ENCODE results near the gene CACNA2D3.

Gene CACNA2D3

GRCh38 chr3:54772746-54773145 is 650.4 kb downstream of the CACNA2D3 start:
- H3K9ac ChIP-seq (ENCODE audit: low read depth in 1 of 2, low read length in 2 of 2): no peak overlapping the region
- H3K36me3 ChIP-seq (ENCODE audit: control insufficient read depth in 2 of 2, insufficient read depth in 2 of 2, low read length in 2 of 2): no peaks in the 10 kb centered on the region
- H3K9me3 ChIP-seq (ENCODE audit: control insufficient read depth in 2 of 2, low read length in 2 of 2): no peaks in the 10 kb centered on the region
- no peaks in the 10 kb centered on the region for H3K4me1 ChIP-seq (ENCODE audit: control insufficient read depth in 2 of 2, insufficient read depth in 2 of 2, low read length in 2 of 2)
- H3K27ac ChIP-seq (ENCODE audit: low read depth in 2 of 2, low read length in 2 of 2): no peak overlapping the region
- H3K4me3 ChIP-seq (ENCODE audit: low read length in 2 of 2): no peak overlapping the region
- H3K27me3 ChIP-seq (ENCODE audit: control insufficient read depth in 2 of 2, insufficient read depth in 2 of 2, low read length in 2 of 2): no peaks in the 10 kb centered on the region

DNA sequence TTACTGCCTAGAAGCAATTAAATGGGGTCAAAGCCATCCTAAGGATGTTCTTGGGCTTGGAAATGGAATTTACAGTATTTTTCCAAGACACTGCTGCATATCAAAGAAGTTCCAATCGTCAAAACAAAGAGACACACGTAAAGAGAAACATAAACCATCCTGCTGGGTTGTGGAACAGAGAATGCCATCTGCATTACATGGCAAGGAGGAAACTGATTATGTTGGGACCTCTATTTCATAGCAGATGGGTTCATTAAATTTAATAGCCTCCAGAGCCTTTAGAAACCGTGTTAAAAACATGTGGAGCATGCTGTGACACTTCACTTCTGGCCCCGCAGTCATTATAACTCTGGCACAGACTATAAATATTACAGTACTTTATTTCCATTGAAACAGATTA is 650.9 kb downstream of the CACNA2D3 start:
- Histone ChIP-seq H3K4me1 (ENCODE audit: control insufficient read depth in 2 of 2, insufficient read depth in 2 of 2, low read length in 2 of 2) (no peaks in the 10 kb centered on the region), H3K27ac (ENCODE audit: low read depth in 2 of 2, low read length in 2 of 2) (no peak overlapping the region), H3K36me3 (ENCODE audit: control insufficient read depth in 2 of 2, insufficient read depth in 2 of 2, low read length in 2 of 2) (no peaks in the 10 kb centered on the region), H3K4me3 (ENCODE audit: low read length in 2 of 2) (no peak overlapping the region), H3K9ac (ENCODE audit: low read depth in 1 of 2, low read length in 2 of 2) (no peak overlapping the region), H3K9me3 (ENCODE audit: control insufficient read depth in 2 of 2, low read length in 2 of 2) (no peaks in the 10 kb centered on the region), H3K27me3 (ENCODE audit: control insufficient read depth in 2 of 2, insufficient read depth in 2 of 2, low read length in 2 of 2) (no peaks in the 10 kb centered on the region)

DNA sequence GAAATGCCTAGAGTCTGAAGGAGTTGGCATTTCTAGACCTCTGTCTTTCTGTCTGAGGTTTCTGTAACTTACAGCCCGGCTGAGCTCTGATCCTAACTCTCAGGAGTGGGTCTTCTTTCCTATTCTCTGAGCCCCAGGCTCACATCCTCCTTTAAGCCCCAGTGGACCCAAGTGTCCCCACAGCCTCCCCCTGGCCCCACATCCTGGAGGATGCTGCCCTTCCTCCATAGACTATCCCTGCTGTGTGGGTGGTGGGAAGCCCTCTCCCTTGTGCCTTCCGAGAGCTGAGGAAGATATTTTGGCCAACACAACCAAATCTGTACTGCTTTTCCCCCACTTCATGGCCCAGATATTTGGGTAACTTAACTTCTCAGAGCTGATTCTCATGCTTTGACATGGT is 654.2 kb downstream of the CACNA2D3 start:
- no peak overlapping the region for H3K9ac ChIP-seq (ENCODE audit: low read depth in 1 of 2, low read length in 2 of 2)
- no peaks in the 10 kb centered on the region for H3K9me3 ChIP-seq (ENCODE audit: control insufficient read depth in 2 of 2, low read length in 2 of 2)
- H3K4me3 ChIP-seq (ENCODE audit: low read length in 2 of 2): no peak overlapping the region
- no peaks in the 10 kb centered on the region for H3K4me1 ChIP-seq (ENCODE audit: control insufficient read depth in 2 of 2, insufficient read depth in 2 of 2, low read length in 2 of 2)
- H3K36me3 ChIP-seq (ENCODE audit: control insufficient read depth in 2 of 2, insufficient read depth in 2 of 2, low read length in 2 of 2): no peaks in the 10 kb centered on the region
- no peak overlapping the region for H3K27ac ChIP-seq (ENCODE audit: low read depth in 2 of 2, low read length in 2 of 2)
- no peaks in the 10 kb centered on the region for H3K27me3 ChIP-seq (ENCODE audit: control insufficient read depth in 2 of 2, insufficient read depth in 2 of 2, low read length in 2 of 2)

- no peaks in the 10 kb centered on the region for H3K4me1 ChIP-seq (ENCODE audit: control insufficient read depth in 2 of 2, insufficient read depth in 2 of 2, low read length in 2 of 2)
- no peaks in the 10 kb centered on the region for H3K27me3 ChIP-seq (ENCODE audit: control insufficient read depth in 2 of 2, insufficient read depth in 2 of 2, low read length in 2 of 2)
- H3K9me3 ChIP-seq (ENCODE audit: control insufficient read depth in 2 of 2, low read length in 2 of 2): no peaks in the 10 kb centered on the region
- no peak overlapping the region for H3K27ac ChIP-seq (ENCODE audit: low read depth in 2 of 2, low read length in 2 of 2)
- no peak overlapping the region for H3K4me3 ChIP-seq (ENCODE audit: low read length in 2 of 2)
- H3K36me3 ChIP-seq (ENCODE audit: control insufficient read depth in 2 of 2, insufficient read depth in 2 of 2, low read length in 2 of 2): no peaks in the 10 kb centered on the region
- H3K9ac ChIP-seq (ENCODE audit: low read depth in 1 of 2, low read length in 2 of 2): no peak overlapping the region
Measured at GRCh38 chr3:54777141-54777540, 654.8 kb downstream of the CACNA2D3 start.

DNA sequence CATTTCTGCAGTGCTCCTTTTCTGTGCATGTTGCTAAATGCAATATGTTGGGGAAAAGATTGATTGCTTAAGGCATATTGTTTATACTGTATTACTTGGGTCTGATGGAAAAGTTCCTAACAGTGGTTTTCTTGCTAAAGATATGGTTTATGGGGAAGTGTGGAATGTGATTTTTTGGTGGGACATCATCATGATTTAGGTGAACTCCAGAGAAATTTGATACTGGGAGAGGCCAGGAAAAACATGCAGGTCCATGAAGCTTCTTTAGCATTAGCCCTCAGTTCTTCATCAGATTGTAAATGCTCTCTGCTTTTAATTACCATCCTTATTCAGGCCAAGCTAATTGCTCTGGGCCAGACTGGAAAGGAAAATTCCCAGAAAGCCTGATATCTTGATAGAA is 658.0 kb downstream of the CACNA2D3 start:
- H3K9ac ChIP-seq (ENCODE audit: low read depth in 1 of 2, low read length in 2 of 2): no peak overlapping the region
- H3K27me3 ChIP-seq (ENCODE audit: control insufficient read depth in 2 of 2, insufficient read depth in 2 of 2, low read length in 2 of 2): no peaks in the 10 kb centered on the region
- H3K36me3 ChIP-seq (ENCODE audit: control insufficient read depth in 2 of 2, insufficient read depth in 2 of 2, low read length in 2 of 2): no peaks in the 10 kb centered on the region
- no peak overlapping the region for H3K27ac ChIP-seq (ENCODE audit: low read depth in 2 of 2, low read length in 2 of 2)
- no peaks in the 10 kb centered on the region for H3K4me1 ChIP-seq (ENCODE audit: control insufficient read depth in 2 of 2, insufficient read depth in 2 of 2, low read length in 2 of 2)
- H3K4me3 ChIP-seq (ENCODE audit: low read length in 2 of 2): no peak overlapping the region
- H3K9me3 ChIP-seq (ENCODE audit: control insufficient read depth in 2 of 2, low read length in 2 of 2): no peaks in the 10 kb centered on the region

GRCh38 chr3:54781728-54782127 is 659.4 kb downstream of the CACNA2D3 start:
- H3K4me1 ChIP-seq (ENCODE audit: control insufficient read depth in 2 of 2, insufficient read depth in 2 of 2, low read length in 2 of 2): no peaks in the 10 kb centered on the region
- H3K9me3 ChIP-seq (ENCODE audit: control insufficient read depth in 2 of 2, low read length in 2 of 2): no peaks in the 10 kb centered on the region
- no peak overlapping the region for H3K4me3 ChIP-seq (ENCODE audit: low read length in 2 of 2)
- no peak overlapping the region for H3K9ac ChIP-seq (ENCODE audit: low read depth in 1 of 2, low read length in 2 of 2)
- H3K27me3 ChIP-seq (ENCODE audit: control insufficient read depth in 2 of 2, insufficient read depth in 2 of 2, low read length in 2 of 2): no peaks in the 10 kb centered on the region
- no peak overlapping the region for H3K27ac ChIP-seq (ENCODE audit: low read depth in 2 of 2, low read length in 2 of 2)
- no peaks in the 10 kb centered on the region for H3K36me3 ChIP-seq (ENCODE audit: control insufficient read depth in 2 of 2, insufficient read depth in 2 of 2, low read length in 2 of 2)

DNA sequence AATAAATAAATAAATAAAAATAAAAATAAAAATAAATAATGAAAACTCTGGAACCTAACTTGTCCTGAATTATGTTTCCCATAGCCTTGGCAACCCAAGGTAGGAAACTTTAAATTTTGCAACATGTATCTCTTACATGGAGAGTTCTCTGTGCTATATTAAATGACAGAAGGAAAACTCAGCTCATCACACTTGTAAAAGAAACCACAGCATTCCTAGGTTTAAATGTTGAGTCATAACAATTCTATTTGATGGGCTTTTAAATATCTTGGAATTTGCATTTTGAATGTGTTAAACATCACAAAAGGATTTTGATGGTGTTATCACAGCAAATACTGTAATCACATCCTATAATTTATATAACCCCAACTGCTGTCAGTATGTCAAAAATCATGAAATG is 661.3 kb downstream of the CACNA2D3 start:
- no peaks in the 10 kb centered on the region for H3K4me1 ChIP-seq (ENCODE audit: control insufficient read depth in 2 of 2, insufficient read depth in 2 of 2, low read length in 2 of 2)
- no peaks in the 10 kb centered on the region for H3K9me3 ChIP-seq (ENCODE audit: control insufficient read depth in 2 of 2, low read length in 2 of 2)
- no peak overlapping the region for H3K4me3 ChIP-seq (ENCODE audit: low read length in 2 of 2)
- no peak overlapping the region for H3K9ac ChIP-seq (ENCODE audit: low read depth in 1 of 2, low read length in 2 of 2)
- no peak overlapping the region for H3K27ac ChIP-seq (ENCODE audit: low read depth in 2 of 2, low read length in 2 of 2)
- no peaks in the 10 kb centered on the region for H3K27me3 ChIP-seq (ENCODE audit: control insufficient read depth in 2 of 2, insufficient read depth in 2 of 2, low read length in 2 of 2)
- no peaks in the 10 kb centered on the region for H3K36me3 ChIP-seq (ENCODE audit: control insufficient read depth in 2 of 2, insufficient read depth in 2 of 2, low read length in 2 of 2)

- no peaks in the 10 kb centered on the region for H3K36me3 ChIP-seq (ENCODE audit: control insufficient read depth in 2 of 2, insufficient read depth in 2 of 2, low read length in 2 of 2)
- H3K9me3 ChIP-seq (ENCODE audit: control insufficient read depth in 2 of 2, low read length in 2 of 2): no peaks in the 10 kb centered on the region
- no peak overlapping the region for H3K27ac ChIP-seq (ENCODE audit: low read depth in 2 of 2, low read length in 2 of 2)
- no peak overlapping the region for H3K4me3 ChIP-seq (ENCODE audit: low read length in 2 of 2)
- H3K27me3 ChIP-seq (ENCODE audit: control insufficient read depth in 2 of 2, insufficient read depth in 2 of 2, low read length in 2 of 2): no peaks in the 10 kb centered on the region
- H3K4me1 ChIP-seq (ENCODE audit: control insufficient read depth in 2 of 2, insufficient read depth in 2 of 2, low read length in 2 of 2): no peaks in the 10 kb centered on the region
- H3K9ac ChIP-seq (ENCODE audit: low read depth in 1 of 2, low read length in 2 of 2): no peak overlapping the region
Measured at GRCh38 chr3:54784021-54784420, 661.7 kb downstream of the CACNA2D3 start.

DNA sequence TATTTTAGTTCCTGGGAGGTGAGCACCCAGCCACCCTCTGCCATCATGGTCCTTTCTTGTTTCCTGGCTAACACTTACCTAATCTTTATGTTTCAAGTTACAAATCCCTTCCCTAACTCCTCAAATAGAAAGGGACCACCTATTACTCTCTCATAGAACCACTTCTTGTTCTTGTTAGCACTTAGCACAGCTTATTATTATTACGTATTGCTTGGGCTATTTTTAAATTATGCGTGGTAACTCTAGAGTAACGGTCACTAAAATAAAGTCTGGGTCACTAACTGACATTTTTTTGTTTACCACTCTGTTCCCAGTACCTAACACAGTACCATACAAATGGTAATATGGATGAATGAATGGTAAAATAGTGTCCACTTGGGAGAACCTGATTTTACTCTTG is 663.6 kb downstream of the CACNA2D3 start:
- Histone ChIP-seq H3K36me3 (ENCODE audit: control insufficient read depth in 2 of 2, insufficient read depth in 2 of 2, low read length in 2 of 2) (no peaks in the 10 kb centered on the region), H3K27me3 (ENCODE audit: control insufficient read depth in 2 of 2, insufficient read depth in 2 of 2, low read length in 2 of 2) (no peaks in the 10 kb centered on the region), H3K4me3 (ENCODE audit: low read length in 2 of 2) (no peak overlapping the region), H3K4me1 (ENCODE audit: control insufficient read depth in 2 of 2, insufficient read depth in 2 of 2, low read length in 2 of 2) (no peaks in the 10 kb centered on the region), H3K27ac (ENCODE audit: low read depth in 2 of 2, low read length in 2 of 2) (no peak overlapping the region), H3K9ac (ENCODE audit: low read depth in 1 of 2, low read length in 2 of 2) (no peak overlapping the region), H3K9me3 (ENCODE audit: control insufficient read depth in 2 of 2, low read length in 2 of 2) (no peaks in the 10 kb centered on the region)

DNA sequence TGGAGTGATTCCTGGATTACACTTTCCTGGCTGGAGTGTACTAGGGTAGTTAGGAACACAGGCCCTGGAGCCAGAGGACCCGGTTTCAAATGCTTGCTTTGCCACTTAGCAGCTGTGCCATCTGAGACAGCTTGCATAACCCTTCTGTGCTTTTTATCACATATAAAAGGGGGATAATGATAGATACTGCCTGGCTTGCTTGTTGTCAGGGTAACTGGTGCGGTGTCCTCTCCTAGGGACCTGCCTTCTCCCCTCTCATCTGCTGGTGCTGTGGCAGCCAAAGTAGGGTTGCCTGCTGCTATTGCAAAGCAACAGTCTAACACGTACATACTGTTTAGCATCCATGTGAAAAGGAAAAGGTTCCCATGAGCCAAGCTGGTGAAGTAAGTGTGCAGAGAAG is 667.7 kb downstream of the CACNA2D3 start:
- Histone ChIP-seq H3K4me1 (ENCODE audit: control insufficient read depth in 2 of 2, insufficient read depth in 2 of 2, low read length in 2 of 2) (no peaks in the 10 kb centered on the region), H3K4me3 (ENCODE audit: low read length in 2 of 2) (no peak overlapping the region), H3K27ac (ENCODE audit: low read depth in 2 of 2, low read length in 2 of 2) (no peak overlapping the region), H3K9me3 (ENCODE audit: control insufficient read depth in 2 of 2, low read length in 2 of 2) (no peaks in the 10 kb centered on the region), H3K27me3 (ENCODE audit: control insufficient read depth in 2 of 2, insufficient read depth in 2 of 2, low read length in 2 of 2) (no peaks in the 10 kb centered on the region), H3K36me3 (ENCODE audit: control insufficient read depth in 2 of 2, insufficient read depth in 2 of 2, low read length in 2 of 2) (no peaks in the 10 kb centered on the region), H3K9ac (ENCODE audit: low read depth in 1 of 2, low read length in 2 of 2) (no peak overlapping the region)

DNA sequence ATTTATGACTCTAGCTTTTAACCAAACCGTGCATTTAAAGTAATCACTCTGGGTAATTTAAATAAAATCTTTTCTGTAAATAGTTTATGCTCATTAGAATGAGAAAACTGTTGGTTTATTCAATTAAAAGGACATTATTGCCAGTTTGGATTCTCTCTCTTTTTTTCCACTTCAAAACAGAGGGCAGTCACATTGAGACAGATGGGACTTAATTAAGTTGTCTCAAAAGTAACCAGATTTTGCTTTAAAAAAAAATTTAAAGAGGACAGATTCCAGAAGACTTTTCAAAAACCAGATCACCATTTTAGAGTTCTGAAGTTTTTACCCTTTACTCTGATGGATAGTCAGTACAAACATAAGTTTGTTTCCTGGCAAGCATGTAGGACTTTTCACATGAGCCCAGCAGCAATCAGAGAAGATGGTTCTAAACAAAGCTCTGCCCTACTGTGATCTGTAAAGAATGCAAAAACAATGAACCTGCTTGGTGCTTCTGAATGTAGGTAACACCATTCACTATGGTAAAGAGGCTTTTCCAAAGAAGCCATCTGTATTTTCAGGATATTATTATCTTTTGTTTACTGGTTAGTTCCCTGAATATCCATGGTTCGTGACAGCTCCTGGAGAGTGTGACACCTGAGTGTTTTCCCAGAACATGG is 669.3 kb downstream of the CACNA2D3 start:
- Histone ChIP-seq H3K4me1 (ENCODE audit: control insufficient read depth in 2 of 2, insufficient read depth in 2 of 2, low read length in 2 of 2) (no peaks in the 10 kb centered on the region), H3K27me3 (ENCODE audit: control insufficient read depth in 2 of 2, insufficient read depth in 2 of 2, low read length in 2 of 2) (no peaks in the 10 kb centered on the region), H3K9ac (ENCODE audit: low read depth in 1 of 2, low read length in 2 of 2) (no peak overlapping the region), H3K36me3 (ENCODE audit: control insufficient read depth in 2 of 2, insufficient read depth in 2 of 2, low read length in 2 of 2) (no peaks in the 10 kb centered on the region), H3K9me3 (ENCODE audit: control insufficient read depth in 2 of 2, low read length in 2 of 2) (no peaks in the 10 kb centered on the region), H3K4me3 (ENCODE audit: low read length in 2 of 2) (no peak overlapping the region), H3K27ac (ENCODE audit: low read depth in 2 of 2, low read length in 2 of 2) (no peak overlapping the region)

Data from mucosa of rectum (tissue), 2 donors.